MG63 (cell line): ENCODE measurements around the gene HPS6. TPM values are rescaled to one million over a fixed set of nuclear protein-coding genes. Genes with fewer than 3 reads are reported as not detected.

Source experiments
- DNase-seq: peaks from one replicate; pipeline ENCODE4 v3.0.0-alpha.2; 2020
- H3K27me3 ChIP-seq: fragments of 250-450 bp; sonication (Bioruptor Pico); 2 replicates; pipeline ENCODE4 v1.5.1; 2020; ENCODE audit warnings: mild to moderate bottlenecking, moderate library complexity
- H3K36me3 ChIP-seq: fragments of 250-450 bp; sonication (Bioruptor Pico); 2 replicates; pipeline ENCODE4 v1.5.1; 2020; ENCODE audit warnings: mild to moderate bottlenecking, moderate library complexity
- H3K4me3 ChIP-seq: fragments of 250-450 bp; sonication (Bioruptor Pico); 2 replicates; pipeline ENCODE4 v1.5.1; 2020; ENCODE audit warnings: mild to moderate bottlenecking, moderate library complexity
- H3K9me3 ChIP-seq: fragments of 250-450 bp; sonication (Bioruptor Pico); 2 replicates; pipeline ENCODE4 v1.5.1; 2020; ENCODE audit warnings: mild to moderate bottlenecking, moderate library complexity
- total RNA-seq: library from RNA; depleted of rRNA; stranded (reverse); fragments of >200 nt; shearing (Covaris generic); gene quantifications from 2 replicates; pipeline ENCODE4 v1.2.3, GENCODE V29; 2014; ENCODE audit warnings: low replicate concordance; rRNA removed

The HPS6 gene
- total RNA-seq, 1 experiment from 2014 or later, result 56.3 TPM

GRCh38 chr10:102111276-102111675 is 46.1 kb downstream of the HPS6 start:
- DNase-seq, result no peak
- Histone ChIP-seq H3K27me3 (no peaks in the 10 kb centered on the region), H3K4me3 (no peak overlapping the region), H3K9me3 (no peaks in the 10 kb centered on the region), H3K36me3 (peaks cover 25% of the 10 kb centered on the region)

DNA sequence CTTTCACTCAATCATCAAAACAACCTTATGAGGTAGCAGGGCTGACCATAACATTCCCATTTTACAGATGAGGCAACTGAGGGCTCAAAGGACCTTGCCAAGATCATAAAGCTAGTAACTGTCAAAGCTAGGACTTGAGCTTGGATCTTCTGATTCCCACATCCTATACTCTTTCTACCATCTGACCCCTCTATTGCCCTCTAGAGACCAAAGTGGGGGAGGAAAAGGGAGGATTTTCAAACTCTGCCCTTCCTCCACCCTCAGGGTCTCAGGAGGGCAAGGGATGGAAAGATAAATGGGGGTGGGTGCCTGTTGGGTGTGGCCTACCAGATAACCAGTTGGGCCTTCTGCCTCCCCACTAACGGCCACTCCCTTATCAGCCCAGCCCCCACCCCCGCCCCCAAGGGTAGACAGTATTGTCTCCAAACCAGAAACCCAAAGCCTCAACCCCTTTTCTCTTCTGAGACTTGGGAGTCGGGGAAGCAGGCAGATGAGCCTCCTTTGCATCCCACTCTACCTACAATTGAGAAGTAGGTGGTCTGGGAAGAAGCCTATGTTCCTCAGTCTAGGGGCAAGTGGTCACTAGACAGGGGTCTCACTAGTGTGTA is 47.2 kb downstream of the HPS6 start:
- DNase-seq, result no peak
- H3K27me3 ChIP-seq, result no peaks in the 10 kb centered on the region
- H3K36me3 ChIP-seq, result peaks cover 25% of the 10 kb centered on the region
- no peaks in the 10 kb centered on the region for H3K9me3 ChIP-seq
- H3K4me3 ChIP-seq, result no peak overlapping the region

- no peaks in the 10 kb centered on the region for H3K9me3 ChIP-seq
- DNase-seq, result no peak
- no peaks in the 10 kb centered on the region for H3K27me3 ChIP-seq
- peaks cover 23% of the 10 kb centered on the region for H3K36me3 ChIP-seq
- peak overlapping the region; percentile 67 for H3K4me3 ChIP-seq
Measured at GRCh38 chr10:102113261-102113955, 48.3 kb downstream of the HPS6 start.

GRCh38 chr10:102113956-102114857 is 49.1 kb downstream of the HPS6 start:
- Histone ChIP-seq H3K4me3 (peak overlapping the region; percentile 67), H3K36me3 (peaks cover 22% of the 10 kb centered on the region), H3K27me3 (no peaks in the 10 kb centered on the region), H3K9me3 (no peaks in the 10 kb centered on the region)
- DNase-seq, result peak; percentile 29

- DNase-seq, result peak; percentile 88
- no peaks in the 10 kb centered on the region for H3K9me3 ChIP-seq
- H3K4me3 ChIP-seq, result peak overlapping the region; percentile 67
- no peaks in the 10 kb centered on the region for H3K27me3 ChIP-seq
- H3K36me3 ChIP-seq, result peaks cover 15% of the 10 kb centered on the region
Measured at GRCh38 chr10:102114861-102115618, 49.9 kb downstream of the HPS6 start.

DNA sequence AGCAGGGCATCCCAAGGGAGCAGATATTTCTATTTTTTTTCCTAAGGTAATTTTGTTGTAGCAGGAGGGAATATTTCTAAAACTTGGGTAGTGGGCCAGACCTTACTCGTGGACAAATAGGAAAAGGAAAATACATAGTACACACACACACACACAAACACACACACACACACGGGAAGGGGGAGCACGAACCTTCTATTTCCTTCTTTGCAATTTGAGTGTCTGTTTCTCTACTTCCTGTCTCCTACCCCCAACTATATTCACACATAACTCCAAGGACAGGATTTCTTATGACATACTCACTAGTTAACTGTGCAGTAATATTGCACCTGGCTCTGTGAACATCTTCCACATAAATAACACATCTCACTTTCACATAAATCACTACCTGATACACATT is 50.6 kb downstream of the HPS6 start:
- DNase-seq, result no peak
- Histone ChIP-seq H3K4me3 (no peak overlapping the region), H3K9me3 (no peaks in the 10 kb centered on the region), H3K27me3 (no peaks in the 10 kb centered on the region), H3K36me3 (peaks cover 7% of the 10 kb centered on the region)

GRCh38 chr10:102116656-102117055 is 51.5 kb downstream of the HPS6 start:
- no peak overlapping the region for H3K4me3 ChIP-seq

More at GRCh38 chr10:102116656-102117055, 51.5 kb downstream of the HPS6 start:
- Histone ChIP-seq H3K36me3 (no peaks in the 10 kb centered on the region; the same call in 1 of the 2 replicates), H3K9me3 (no peaks in the 10 kb centered on the region), H3K27me3 (no peaks in the 10 kb centered on the region)
- DNase-seq, result no peak

Other genes with a start within 250 kb of the HPS6 start
- 31.3 and 66.7 TPM in 2 replicates for gene OGA, start 246.9 kb upstream of the HPS6 start, total RNA-seq
- gene KCNIP2, start 221.5 kb upstream of the HPS6 start, total RNA-seq, result not detected in 2 replicates
- 12.6 and 16.0 TPM in 2 replicates for gene ARMH3, start 9.2 kb upstream of the HPS6 start, total RNA-seq
- gene LDB1, start 55.0 kb downstream of the HPS6 start, total RNA-seq, result 11.8 and 15.6 TPM in 2 replicates
- gene PPRC1, start 67.7 kb downstream of the HPS6 start, total RNA-seq, result 6.7 and 13.3 TPM in 2 replicates
- 120 and 134 TPM in 2 replicates for gene NOLC1, start 87.0 kb downstream of the HPS6 start, total RNA-seq
- 0.15 TPM in 1 of 2 replicates, not detected in the other for gene ELOVL3, start 160.9 kb downstream of the HPS6 start, total RNA-seq
- gene PITX3, start 176.2 kb downstream of the HPS6 start, total RNA-seq, result not detected in 2 replicates
- gene GBF1, start 180.2 kb downstream of the HPS6 start, total RNA-seq, result 9.5 and 15.8 TPM in 2 replicates